Activated CD4-positive, alpha-beta memory T cell treated with anti-CD3 and anti-CD28 coated beads for 36 hours (primary cell): ENCODE data around the gene LRRFIP1. TPM values are rescaled to one million over a fixed set of nuclear protein-coding genes. Genes with fewer than 3 reads are reported as not detected.

Source experiments
- CTCF ChIA-PET: fragments of 350-600 bp; sonication (Branson Sonifier 250); formaldehyde crosslinking; loops from one replicate; lab custom pipeline; 2021; ENCODE audit warnings: antibody characterized with exemption, inconsistent platforms; lab: Charles Lee
- POLR2A ChIA-PET: fragments of 350-600 bp; sonication (Branson Sonifier 250); formaldehyde crosslinking; loops from one replicate; lab custom pipeline; 2021; ENCODE audit warnings: antibody characterized with exemption; lab: Charles Lee
- DNase-seq: peaks from one replicate; pipeline ENCODE4 v3.0.0-alpha.2; 2020
- H3K27ac Mint-ChIP-seq: one replicate; pipeline ENCODE4 v1.8.0; 2021; ENCODE audit warnings: mixed read lengths
- H3K27me3 Mint-ChIP-seq: one replicate; pipeline ENCODE4 v1.8.0; 2021; ENCODE audit warnings: mixed read lengths
- H3K36me3 Mint-ChIP-seq: one replicate; pipeline ENCODE4 v1.8.0; 2021; ENCODE audit warnings: mixed read lengths
- H3K4me1 Mint-ChIP-seq: one replicate; pipeline ENCODE4 v1.8.0; 2021; ENCODE audit warnings: low read depth, mixed read lengths
- H3K4me3 Mint-ChIP-seq: one replicate; pipeline ENCODE4 v1.8.0; 2021; ENCODE audit warnings: mild to moderate bottlenecking, mixed read lengths
- H3K9me3 Mint-ChIP-seq: one replicate; pipeline ENCODE4 v1.8.0; 2021; ENCODE audit warnings: mixed read lengths
- intact Hi-C: fragments of 100-400 bp; cut with micrococcal nuclease; formaldehyde crosslinking; loops from one replicate; pipeline ENCODE4 v1.15.1; 2023
- total RNA-seq, 2 experiments: library from RNA; stranded (reverse); gene quantifications; one replicate each; pipeline ENCODE4 v1.2.3, GENCODE V29; 2021

The LRRFIP1 gene
- total RNA-seq, 2 experiments from 2014 or later = 238 to 240 TPM

- DNase-seq = peak; percentile 79
- peak overlapping the region; percentile 98 for H3K4me3 Mint-ChIP-seq
- H3K36me3 Mint-ChIP-seq = peaks cover 25% of the 10 kb centered on the region
- intact Hi-C loops = loop anchor here (2.0 to 10.0 kb wide), 4 partner anchors 47 to 543 kb away; no protein-coding TSS in a partner anchor
- peak overlapping the region; percentile 99 for H3K27ac Mint-ChIP-seq
- no peaks in the 10 kb centered on the region for H3K27me3 Mint-ChIP-seq
- H3K4me1 Mint-ChIP-seq = peaks cover 81% of the 10 kb centered on the region
- ChIA-PET CTCF (interaction anchor here (1.2 to 3.0 kb wide), 6 partner anchors 24 to 116 kb away, joined by 3 to 37 read pairs (median 10); no protein-coding TSS in a partner anchor), POLR2A (interaction anchor here (1.1 to 3.7 kb wide), 5 partner anchors 10 to 35 kb away, joined by 3 to 28 read pairs (median 13); no protein-coding TSS in a partner anchor)
- no peaks in the 10 kb centered on the region for H3K9me3 Mint-ChIP-seq
These were observed 70.4 kb downstream of the LRRFIP1 start for GRCh38 chr2:237697586-237698357.

GRCh38 chr2:237698358-237698694, 70.9 kb downstream of the LRRFIP1 start:
- POLR2A ChIA-PET = interaction anchor here (2.2 to 3.7 kb wide), 3 partner anchors 11 to 33 kb away, joined by 13 to 28 read pairs (median 16); no protein-coding TSS in a partner anchor
- H3K4me1 Mint-ChIP-seq = peaks cover 87% of the 10 kb centered on the region

GRCh38 chr2:237699870-237700511, 72.6 kb downstream of the LRRFIP1 start:
- POLR2A ChIA-PET = interaction anchor here (0.7 to 6.6 kb wide), 8 partner anchors 7 to 33 kb away, joined by 3 to 62 read pairs (median 6); no protein-coding TSS in a partner anchor
- CTCF ChIA-PET = interaction anchor here (1.9 to 8.0 kb wide), 3 partner anchors 26 to 45 kb away, joined by 7 to 64 read pairs (median 11); no protein-coding TSS in a partner anchor
- Mint-ChIP-seq H3K36me3 (peaks cover 21% of the 10 kb centered on the region), H3K27ac (peak overlapping the region; percentile 98), H3K4me1 (peaks cover 94% of the 10 kb centered on the region), H3K27me3 (no peaks in the 10 kb centered on the region), H3K4me3 (peak overlapping the region; percentile 54), H3K9me3 (no peaks in the 10 kb centered on the region)
- no peak for DNase-seq
- intact Hi-C loops = loop anchor here (1.0 to 10.0 kb wide), 6 partner anchors 13 to 545 kb away; partner anchors contain the start of gene SCLY

More at GRCh38 chr2:237698358-237698694, 70.9 kb downstream of the LRRFIP1 start:
- intact Hi-C loops = loop anchor here (5.0 to 10.0 kb wide), 2 partner anchors 299 to 544 kb away; no protein-coding TSS in a partner anchor
- Mint-ChIP-seq H3K4me3 (peak overlapping the region; percentile 98), H3K36me3 (peaks cover 22% of the 10 kb centered on the region), H3K9me3 (no peaks in the 10 kb centered on the region), H3K27me3 (no peaks in the 10 kb centered on the region), H3K27ac (peak overlapping the region; percentile 99)
- CTCF ChIA-PET = interaction anchor here (1.2 to 3.0 kb wide), 5 partner anchors 25 to 117 kb away, joined by 3 to 37 read pairs (median 15); no protein-coding TSS in a partner anchor
- no peak for DNase-seq

- DNase-seq = peak; percentile 90
- H3K4me1 Mint-ChIP-seq = peaks cover 94% of the 10 kb centered on the region
- POLR2A ChIA-PET = interaction anchor here (0.6 to 6.6 kb wide), 9 partner anchors 8 to 32 kb away, joined by 3 to 62 read pairs (median 5); no protein-coding TSS in a partner anchor
- H3K36me3 Mint-ChIP-seq = peaks cover 19% of the 10 kb centered on the region
- H3K9me3 Mint-ChIP-seq = no peaks in the 10 kb centered on the region
- CTCF ChIA-PET = interaction anchor here (1.9 to 8.0 kb wide), 3 partner anchors 26 to 44 kb away, joined by 7 to 64 read pairs (median 11); no protein-coding TSS in a partner anchor
- intact Hi-C loops = loop anchor here (1.0 to 5.0 kb wide), 5 partner anchors 7 to 362 kb away; partner anchors contain the start of gene SCLY
- H3K4me3 Mint-ChIP-seq = peak overlapping the region; percentile 54
- H3K27ac Mint-ChIP-seq = peak overlapping the region; percentile 98
- H3K27me3 Mint-ChIP-seq = no peaks in the 10 kb centered on the region
These were observed 73.2 kb downstream of the LRRFIP1 start for GRCh38 chr2:237700512-237701032.

GRCh38 chr2:237701033-237701858, 73.9 kb downstream of the LRRFIP1 start:
- Mint-ChIP-seq H3K27ac (peak overlapping the region; percentile 98), H3K9me3 (no peaks in the 10 kb centered on the region), H3K27me3 (no peaks in the 10 kb centered on the region), H3K4me3 (peak overlapping the region; percentile 54), H3K36me3 (peaks cover 17% of the 10 kb centered on the region), H3K4me1 (peaks cover 93% of the 10 kb centered on the region)
- intact Hi-C loops = loop anchor here (1.0 to 5.0 kb wide), 2 partner anchors 8 to 361 kb away; partner anchors contain the start of gene SCLY
- POLR2A ChIA-PET = interaction anchor here (0.6 to 6.6 kb wide), 9 partner anchors 8 to 31 kb away, joined by 3 to 62 read pairs (median 5); no protein-coding TSS in a partner anchor
- CTCF ChIA-PET = interaction anchor here (1.9 to 8.0 kb wide), 3 partner anchors 27 to 44 kb away, joined by 7 to 64 read pairs (median 11); no protein-coding TSS in a partner anchor
- DNase-seq = peak; percentile 51

- Mint-ChIP-seq H3K9me3 (no peaks in the 10 kb centered on the region), H3K27me3 (no peaks in the 10 kb centered on the region), H3K27ac (peak overlapping the region; percentile 98), H3K4me3 (peak overlapping the region; percentile 54), H3K36me3 (peaks cover 16% of the 10 kb centered on the region), H3K4me1 (peaks cover 93% of the 10 kb centered on the region)
- no peak for DNase-seq
- ChIA-PET POLR2A (interaction anchor here (1.7 to 6.6 kb wide), 4 partner anchors 9 to 28 kb away, joined by 6 to 62 read pairs (median 13); no protein-coding TSS in a partner anchor), CTCF (interaction anchor here (1.6 to 8.0 kb wide), 2 partner anchors 28 to 41 kb away, joined by 4 to 64 read pairs; no protein-coding TSS in a partner anchor)
- intact Hi-C loops = loop anchor here (1.0 to 5.0 kb wide), 2 partner anchors 9 to 360 kb away; partner anchors contain the start of gene SCLY
These were observed 74.5 kb downstream of the LRRFIP1 start for GRCh38 chr2:237701859-237702390.

GRCh38 chr2:237702441-237703391, 75.3 kb downstream of the LRRFIP1 start:
- ChIA-PET CTCF (interaction anchor here (1.6 to 8.0 kb wide), 4 partner anchors 9 to 42 kb away, joined by 4 to 64 read pairs (median 11); no protein-coding TSS in a partner anchor), POLR2A (interaction anchor here (0.7 to 6.6 kb wide), 6 partner anchors 10 to 99 kb away, joined by 3 to 62 read pairs (median 7); no protein-coding TSS in a partner anchor)
- H3K27ac Mint-ChIP-seq = peak overlapping the region; percentile 98
- H3K4me3 Mint-ChIP-seq = peak overlapping the region; percentile 54
- peaks cover 94% of the 10 kb centered on the region for H3K4me1 Mint-ChIP-seq
- H3K9me3 Mint-ChIP-seq = no peaks in the 10 kb centered on the region
- no peaks in the 10 kb centered on the region for H3K27me3 Mint-ChIP-seq
- H3K36me3 Mint-ChIP-seq = peaks cover 16% of the 10 kb centered on the region
- intact Hi-C loops = loop anchor here (5.0 kb wide), 1 partner anchor 360 kb away; the partner anchor contains the start of gene SCLY
- peak; percentile 67 for DNase-seq

GRCh38 chr2:237704501-237705434, 77.4 kb downstream of the LRRFIP1 start:
- Mint-ChIP-seq H3K36me3 (peaks cover 23% of the 10 kb centered on the region), H3K4me3 (peak overlapping the region; percentile 54), H3K27ac (peak overlapping the region; percentile 98), H3K4me1 (peaks cover 77% of the 10 kb centered on the region), H3K9me3 (no peaks in the 10 kb centered on the region), H3K27me3 (no peaks in the 10 kb centered on the region)
- ChIA-PET CTCF (interaction anchor here (0.6 to 8.0 kb wide), 5 partner anchors 12 to 40 kb away, joined by 3 to 64 read pairs (median 4); no protein-coding TSS in a partner anchor), POLR2A (interaction anchor here (0.6 to 6.6 kb wide), 3 partner anchors 12 to 31 kb away, joined by 3 to 62 read pairs (median 18); no protein-coding TSS in a partner anchor)
- intact Hi-C loops = loop anchor here (1.0 to 5.0 kb wide), 2 partner anchors 27 to 358 kb away; partner anchors contain the start of gene SCLY
- peak; percentile 41 for DNase-seq
